HG02973 (cell line): Measurements from ENCODE around the gene SCGB3A2.
"Not testable (repeated sequence)": the region's sequence is repeated elsewhere in the genome, so short reads cannot be mapped to it uniquely, and the experiment has no call there.

Experiments used
- ATAC-seq: cut with Tn5 transposase; IDR thresholded peaks from one replicate; pipeline ENCODE4 v1.9.1; 2021; ENCODE audit warnings: moderate library complexity; ENCODE audit not compliant: unreplicated experiment

Gene SCGB3A2

GRCh38 chr5:147860641-147861025 is 17.9 kb upstream of the SCGB3A2 start:
- ATAC-seq, result no peak

GRCh38 chr5:147863454-147864158 is 14.9 kb upstream of the SCGB3A2 start:
- no peak for ATAC-seq

GRCh38 chr5:147869112-147869511 is 9.4 kb upstream of the SCGB3A2 start:
- ATAC-seq, result no peak

GRCh38 chr5:147869892-147870291 is 8.6 kb upstream of the SCGB3A2 start:
- ATAC-seq, result not testable (repeated sequence)

GRCh38 chr5:147871980-147872549 is 6.4 kb upstream of the SCGB3A2 start:
- ATAC-seq, result not testable (repeated sequence)

GRCh38 chr5:147872744-147873435 is 5.6 kb upstream of the SCGB3A2 start:
- not testable (repeated sequence) for ATAC-seq

- ATAC-seq, result not testable (repeated sequence)
These were observed 4.2 kb upstream of the SCGB3A2 start for GRCh38 chr5:147874118-147874875.

GRCh38 chr5:147874910-147875367 is 3.6 kb upstream of the SCGB3A2 start:
- no peak for ATAC-seq

GRCh38 chr5:147876141-147876540 is 2.4 kb upstream of the SCGB3A2 start:
- ATAC-seq, result no peak

- no peak for ATAC-seq
These were observed 1.9 kb upstream of the SCGB3A2 start for GRCh38 chr5:147876626-147877025.

GRCh38 chr5:147879784-147880183 is 1.3 kb downstream of the SCGB3A2 start:
- ATAC-seq, result no peak

GRCh38 chr5:147880487-147880886 is 2.0 kb downstream of the SCGB3A2 start:
- no peak for ATAC-seq

GRCh38 chr5:147882586-147883313 is 4.2 kb downstream of the SCGB3A2 start:
- no peak for ATAC-seq

GRCh38 chr5:147887026-147887627 is 8.6 kb downstream of the SCGB3A2 start:
- no peak for ATAC-seq

- ATAC-seq, result no peak
These were observed 9.4 kb downstream of the SCGB3A2 start for GRCh38 chr5:147887930-147888329.

- no peak for ATAC-seq
These were observed 14.3 kb downstream of the SCGB3A2 start for GRCh38 chr5:147892696-147893296.

- no peak for ATAC-seq
These were observed 15.3 kb downstream of the SCGB3A2 start for GRCh38 chr5:147893820-147894219.

- ATAC-seq, result no peak
These were observed 17.4 kb downstream of the SCGB3A2 start for GRCh38 chr5:147895864-147896263.

GRCh38 chr5:147898875-147899401 is 20.4 kb downstream of the SCGB3A2 start:
- ATAC-seq, result no peak
